ENCODE data around the gene ZIC2. TPM values are rescaled to one million over a fixed set of nuclear protein-coding genes. Genes with fewer than 3 reads are reported as not detected.

The ZIC2 gene
- total RNA-seq, 1 donor from 2014 or later: 21.9 TPM

- H3K4me3 Mint-ChIP-seq (ENCODE audit: unreplicated experiment): no peak overlapping the region
- no peak for DNase-seq
- peaks cover 19% of the 10 kb centered on the region for H3K27me3 Mint-ChIP-seq (ENCODE audit: unreplicated experiment)
- H3K9me3 Mint-ChIP-seq (ENCODE audit: unreplicated experiment): peaks cover 18% of the 10 kb centered on the region
- no peaks in the 10 kb centered on the region for H3K36me3 Mint-ChIP-seq (ENCODE audit: unreplicated experiment)
- TF ChIP-seq CTCF (IDR thresholded peaks at IDR 0.05; ENCODE audit: partially characterized antibody, unreplicated experiment): no peak
- H3K27ac Mint-ChIP-seq (ENCODE audit: unreplicated experiment): no peak overlapping the region
- peaks cover 17% of the 10 kb centered on the region for H3K4me1 Mint-ChIP-seq (ENCODE audit: low read depth, unreplicated experiment)
These were observed 16.7 kb downstream of the ZIC2 start for GRCh38 chr13:99998261-99998660.

GRCh38 chr13:100014621-100015020 lies 33.0 kb downstream of the ZIC2 start:
- no peaks in the 10 kb centered on the region for H3K4me1 Mint-ChIP-seq (ENCODE audit: low read depth, unreplicated experiment)
- no peak for DNase-seq
- H3K9me3 Mint-ChIP-seq (ENCODE audit: unreplicated experiment): peaks cover 2% of the 10 kb centered on the region
- TF ChIP-seq CTCF (IDR thresholded peaks at IDR 0.05; ENCODE audit: partially characterized antibody, unreplicated experiment): no peak
- peaks cover 2% of the 10 kb centered on the region for H3K27me3 Mint-ChIP-seq (ENCODE audit: unreplicated experiment)
- H3K4me3 Mint-ChIP-seq (ENCODE audit: unreplicated experiment): no peak overlapping the region
- no peaks in the 10 kb centered on the region for H3K36me3 Mint-ChIP-seq (ENCODE audit: unreplicated experiment)
- no peak overlapping the region for H3K27ac Mint-ChIP-seq (ENCODE audit: unreplicated experiment)

GRCh38 chr13:100019780-100020356 lies 38.3 kb downstream of the ZIC2 start:
- no peak for TF ChIP-seq CTCF (IDR thresholded peaks at IDR 0.05; ENCODE audit: partially characterized antibody, unreplicated experiment)
- Mint-ChIP-seq H3K4me1 (ENCODE audit: low read depth, unreplicated experiment) (no peaks in the 10 kb centered on the region), H3K4me3 (ENCODE audit: unreplicated experiment) (no peak overlapping the region), H3K9me3 (ENCODE audit: unreplicated experiment) (no peaks in the 10 kb centered on the region), H3K27ac (ENCODE audit: unreplicated experiment) (no peak overlapping the region), H3K36me3 (ENCODE audit: unreplicated experiment) (no peaks in the 10 kb centered on the region), H3K27me3 (ENCODE audit: unreplicated experiment) (no peaks in the 10 kb centered on the region)
- DNase-seq: no peak

- Mint-ChIP-seq H3K27me3 (ENCODE audit: unreplicated experiment) (no peaks in the 10 kb centered on the region), H3K27ac (ENCODE audit: unreplicated experiment) (no peak overlapping the region), H3K9me3 (ENCODE audit: unreplicated experiment) (no peaks in the 10 kb centered on the region), H3K36me3 (ENCODE audit: unreplicated experiment) (no peaks in the 10 kb centered on the region), H3K4me1 (ENCODE audit: low read depth, unreplicated experiment) (no peaks in the 10 kb centered on the region), H3K4me3 (ENCODE audit: unreplicated experiment) (no peak overlapping the region)
- no peak for DNase-seq
- TF ChIP-seq CTCF (IDR thresholded peaks at IDR 0.05; ENCODE audit: partially characterized antibody, unreplicated experiment): no peak
These were observed 41.2 kb downstream of the ZIC2 start for GRCh38 chr13:100022798-100023197.

DNA sequence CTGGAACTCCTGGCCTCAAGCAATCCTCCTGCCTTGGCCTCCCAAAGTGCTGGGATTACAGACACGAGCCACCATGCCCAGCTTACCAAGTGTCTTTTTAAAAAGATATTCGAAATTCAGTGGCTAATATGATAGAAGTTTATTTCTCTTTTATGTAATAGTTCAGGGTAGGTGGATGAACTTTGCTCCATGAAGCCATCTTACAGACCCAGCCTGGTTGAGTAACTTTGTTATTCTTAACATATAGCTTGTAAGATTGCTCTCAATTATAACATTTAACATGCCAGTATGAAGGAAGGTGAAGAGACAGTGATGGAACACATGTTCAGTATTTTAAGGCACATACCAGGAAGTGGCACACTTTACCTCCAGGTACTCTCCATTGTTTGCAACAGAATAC lies 42.4 kb downstream of the ZIC2 start:
- no peak overlapping the region for H3K4me3 Mint-ChIP-seq (ENCODE audit: unreplicated experiment)
- no peak for TF ChIP-seq CTCF (IDR thresholded peaks at IDR 0.05; ENCODE audit: partially characterized antibody, unreplicated experiment)
- H3K4me1 Mint-ChIP-seq (ENCODE audit: low read depth, unreplicated experiment): no peaks in the 10 kb centered on the region
- no peaks in the 10 kb centered on the region for H3K9me3 Mint-ChIP-seq (ENCODE audit: unreplicated experiment)
- DNase-seq: no peak
- no peaks in the 10 kb centered on the region for H3K36me3 Mint-ChIP-seq (ENCODE audit: unreplicated experiment)
- H3K27me3 Mint-ChIP-seq (ENCODE audit: unreplicated experiment): no peaks in the 10 kb centered on the region
- no peak overlapping the region for H3K27ac Mint-ChIP-seq (ENCODE audit: unreplicated experiment)
